ENCODE data around the gene CNIH4. TPM values are rescaled to one million over a fixed set of nuclear protein-coding genes. Genes with fewer than 3 reads are reported as not detected.

CNIH4 gene
- total and polyA plus RNA-seq, 10 of the 15 experiments (the other 5 are each of a cell fraction or from before 2014, with no cell fraction given): 23.2 to 173 (median 51.4) TPM

DNA sequence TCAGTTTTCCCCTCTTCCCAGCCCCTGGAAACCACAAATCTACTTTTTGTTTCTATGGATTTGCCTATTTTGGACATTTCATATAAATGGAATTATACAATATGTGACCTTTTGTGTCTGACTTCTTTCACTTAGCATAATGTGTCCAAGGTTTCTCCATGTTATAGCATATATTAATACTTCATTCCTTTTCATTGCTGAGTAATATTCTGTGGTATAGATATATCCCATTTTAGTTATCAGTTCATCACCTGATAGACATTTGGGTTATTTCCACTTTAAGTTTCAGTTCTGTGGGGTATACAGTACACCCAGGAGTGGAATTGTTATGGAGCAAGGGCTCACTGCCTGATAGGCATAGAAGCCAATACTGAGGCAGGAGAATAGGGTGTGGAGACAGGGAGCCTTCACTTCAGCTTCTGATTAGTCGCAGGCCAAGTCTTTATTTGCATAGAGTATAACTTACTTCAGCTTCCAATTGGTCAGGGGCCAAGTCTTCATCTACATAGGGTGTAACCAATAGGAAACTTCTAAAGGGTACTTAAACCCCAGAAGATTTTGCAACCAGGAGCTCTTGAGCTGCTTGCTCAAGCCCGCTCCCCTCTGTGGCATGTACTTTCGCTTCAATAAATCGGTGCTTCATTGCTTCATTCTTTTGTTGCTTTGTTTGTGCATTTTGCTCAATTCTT is 18.4 kb upstream of the CNIH4 start:
- Histone ChIP-seq H3K4me1 (ENCODE audit: control insufficient read depth, insufficient read depth, low read length) (peaks cover 4% of the 10 kb centered on the region), H2AFZ (ENCODE audit: control insufficient read depth, low read depth, low read length) (no peak overlapping the region), H3K9me3 (replicated peaks; ENCODE audit: control insufficient read depth, insufficient read depth, low read length) (peaks cover 2% of the 10 kb centered on the region; the same call in 1 of the 3 replicates), H3K4me2 (ENCODE audit: control insufficient read depth, insufficient read depth) (no peak overlapping the region), H3K27me3 (replicated peaks in 1 of 2; ENCODE audit: control insufficient read depth in 2 of 2, insufficient read depth in 2 of 2, low read length in 1 of 2) (no peaks in the 10 kb centered on the region), H3K4me3 (no peak overlapping the region), H3K9ac (ENCODE audit: control insufficient read depth, insufficient read depth, low read length) (no peak overlapping the region), H4K20me1 (ENCODE audit: control insufficient read depth, insufficient read depth) (no peaks in the 10 kb centered on the region), H3K36me3 (ENCODE audit: control insufficient read depth in 2 of 2, insufficient read depth in 2 of 2, low read length in 1 of 2) (no peaks in the 10 kb centered on the region), H3K79me2 (ENCODE audit: control insufficient read depth, insufficient read depth, low read length) (no peaks in the 10 kb centered on the region), H3K27ac (ENCODE audit: control insufficient read depth, insufficient read depth) (no peak overlapping the region)
- SMC1A ChIA-PET (ENCODE audit: uncharacterized antibody, unreplicated experiment): interaction anchor here (1.1 kb wide), 3 partner anchors 13 to 120 kb away, joined by 3 to 5 read pairs (median 4); no protein-coding TSS in a partner anchor
- FAIRE-seq: no peak
- 100% methylated on average over 4 of the region's 4 CpGs for WGBS (ENCODE audit: insufficient coverage, insufficient replicate concordance, low lambda C conversion rate, missing lambda C conversion rate)
- ATAC-seq: no peak
- RAD21 ChIA-PET (ENCODE audit: unreplicated experiment): no interaction called here
- POLR2A ChIA-PET: interaction anchor here (0.6 kb wide), 1 partner anchor 10 kb away, joined by 3 read pairs; no protein-coding TSS in a partner anchor
- intact Hi-C loops (cut with micrococcal nuclease; ENCODE audit: unreplicated experiment): no loop called here
- no peak for DNase-seq (ENCODE audit: low read depth, low spot score)
- CTCF ChIA-PET: interaction anchor here (1.2 kb wide), 1 partner anchor 16 kb away, joined by 3 read pairs; no protein-coding TSS in a partner anchor
- in situ Hi-C loops (cut with MboI): loop anchor here (10.0 to 25.0 kb wide), 3 partner anchors 526 to 1201 kb away; partner anchors contain the start of gene TLR5
- BruUV-seq (replicated peaks): no TSS peak
- TF ChIP-seq STAT3 (IDR thresholded peaks at IDR 0.05; ENCODE audit: low read depth, low read length) (no peak), SRF (IDR thresholded peaks at IDR 0.05; ENCODE audit: low read depth in 2 of 2, low read length in 2 of 2) (no peak), EZH2 (IDR thresholded peaks at IDR 0.05; ENCODE audit: borderline replicate concordance, control insufficient read depth, low read depth, low read length) (no peak), POU2F2 (IDR thresholded peaks at IDR 0.05; ENCODE audit: borderline replicate concordance, low read depth, low read length) (no peak), MTA2 (IDR thresholded peaks at IDR 0.05; ENCODE audit: low read depth) (no peak), RFX5 (IDR thresholded peaks at IDR 0.05; ENCODE audit: low read depth, low read length) (no peak), NR2C1 (IDR thresholded peaks at IDR 0.05) (no peak), CBX5 (IDR thresholded peaks at IDR 0.05; ENCODE audit: low read depth) (no peak), EGR1 (IDR thresholded peaks at IDR 0.05; ENCODE audit: borderline replicate concordance in 1 of 2, low read depth in 2 of 2, low read length in 2 of 2) (no peak)
- TF ChIP-seq, protein P1, sequence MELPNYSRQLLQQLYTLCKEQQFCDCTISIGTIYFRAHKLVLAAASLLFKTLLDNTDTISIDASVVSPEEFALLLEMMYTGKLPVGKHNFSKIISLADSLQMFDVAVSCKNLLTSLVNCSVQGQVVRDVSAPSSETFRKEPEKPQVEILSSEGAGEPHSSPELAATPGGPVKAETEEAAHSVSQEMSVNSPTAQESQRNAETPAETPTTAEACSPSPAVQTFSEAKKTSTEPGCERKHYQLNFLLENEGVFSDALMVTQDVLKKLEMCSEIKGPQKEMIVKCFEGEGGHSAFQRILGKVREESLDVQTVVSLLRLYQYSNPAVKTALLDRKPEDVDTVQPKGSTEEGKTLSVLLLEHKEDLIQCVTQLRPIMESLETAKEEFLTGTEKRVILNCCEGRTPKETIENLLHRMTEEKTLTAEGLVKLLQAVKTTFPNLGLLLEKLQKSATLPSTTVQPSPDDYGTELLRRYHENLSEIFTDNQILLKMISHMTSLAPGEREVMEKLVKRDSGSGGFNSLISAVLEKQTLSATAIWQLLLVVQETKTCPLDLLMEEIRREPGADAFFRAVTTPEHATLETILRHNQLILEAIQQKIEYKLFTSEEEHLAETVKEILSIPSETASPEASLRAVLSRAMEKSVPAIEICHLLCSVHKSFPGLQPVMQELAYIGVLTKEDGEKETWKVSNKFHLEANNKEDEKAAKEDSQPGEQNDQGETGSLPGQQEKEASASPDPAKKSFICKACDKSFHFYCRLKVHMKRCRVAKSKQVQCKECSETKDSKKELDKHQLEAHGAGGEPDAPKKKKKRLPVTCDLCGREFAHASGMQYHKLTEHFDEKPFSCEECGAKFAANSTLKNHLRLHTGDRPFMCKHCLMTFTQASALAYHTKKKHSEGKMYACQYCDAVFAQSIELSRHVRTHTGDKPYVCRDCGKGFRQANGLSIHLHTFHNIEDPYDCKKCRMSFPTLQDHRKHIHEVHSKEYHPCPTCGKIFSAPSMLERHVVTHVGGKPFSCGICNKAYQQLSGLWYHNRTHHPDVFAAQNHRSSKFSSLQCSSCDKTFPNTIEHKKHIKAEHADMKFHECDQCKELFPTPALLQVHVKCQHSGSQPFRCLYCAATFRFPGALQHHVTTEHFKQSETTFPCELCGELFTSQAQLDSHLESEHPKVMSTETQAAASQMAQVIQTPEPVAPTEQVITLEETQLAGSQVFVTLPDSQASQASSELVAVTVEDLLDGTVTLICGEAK (IDR thresholded peaks at IDR 0.05; ENCODE audit: borderline replicate concordance): no peak
- TF ChIP-seq, protein P2, sequence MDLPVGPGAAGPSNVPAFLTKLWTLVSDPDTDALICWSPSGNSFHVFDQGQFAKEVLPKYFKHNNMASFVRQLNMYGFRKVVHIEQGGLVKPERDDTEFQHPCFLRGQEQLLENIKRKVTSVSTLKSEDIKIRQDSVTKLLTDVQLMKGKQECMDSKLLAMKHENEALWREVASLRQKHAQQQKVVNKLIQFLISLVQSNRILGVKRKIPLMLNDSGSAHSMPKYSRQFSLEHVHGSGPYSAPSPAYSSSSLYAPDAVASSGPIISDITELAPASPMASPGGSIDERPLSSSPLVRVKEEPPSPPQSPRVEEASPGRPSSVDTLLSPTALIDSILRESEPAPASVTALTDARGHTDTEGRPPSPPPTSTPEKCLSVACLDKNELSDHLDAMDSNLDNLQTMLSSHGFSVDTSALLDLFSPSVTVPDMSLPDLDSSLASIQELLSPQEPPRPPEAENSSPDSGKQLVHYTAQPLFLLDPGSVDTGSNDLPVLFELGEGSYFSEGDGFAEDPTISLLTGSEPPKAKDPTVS (IDR thresholded peaks at IDR 0.05; ENCODE audit: low read depth, low read length): no peak
- TF ChIP-seq, protein P3, sequence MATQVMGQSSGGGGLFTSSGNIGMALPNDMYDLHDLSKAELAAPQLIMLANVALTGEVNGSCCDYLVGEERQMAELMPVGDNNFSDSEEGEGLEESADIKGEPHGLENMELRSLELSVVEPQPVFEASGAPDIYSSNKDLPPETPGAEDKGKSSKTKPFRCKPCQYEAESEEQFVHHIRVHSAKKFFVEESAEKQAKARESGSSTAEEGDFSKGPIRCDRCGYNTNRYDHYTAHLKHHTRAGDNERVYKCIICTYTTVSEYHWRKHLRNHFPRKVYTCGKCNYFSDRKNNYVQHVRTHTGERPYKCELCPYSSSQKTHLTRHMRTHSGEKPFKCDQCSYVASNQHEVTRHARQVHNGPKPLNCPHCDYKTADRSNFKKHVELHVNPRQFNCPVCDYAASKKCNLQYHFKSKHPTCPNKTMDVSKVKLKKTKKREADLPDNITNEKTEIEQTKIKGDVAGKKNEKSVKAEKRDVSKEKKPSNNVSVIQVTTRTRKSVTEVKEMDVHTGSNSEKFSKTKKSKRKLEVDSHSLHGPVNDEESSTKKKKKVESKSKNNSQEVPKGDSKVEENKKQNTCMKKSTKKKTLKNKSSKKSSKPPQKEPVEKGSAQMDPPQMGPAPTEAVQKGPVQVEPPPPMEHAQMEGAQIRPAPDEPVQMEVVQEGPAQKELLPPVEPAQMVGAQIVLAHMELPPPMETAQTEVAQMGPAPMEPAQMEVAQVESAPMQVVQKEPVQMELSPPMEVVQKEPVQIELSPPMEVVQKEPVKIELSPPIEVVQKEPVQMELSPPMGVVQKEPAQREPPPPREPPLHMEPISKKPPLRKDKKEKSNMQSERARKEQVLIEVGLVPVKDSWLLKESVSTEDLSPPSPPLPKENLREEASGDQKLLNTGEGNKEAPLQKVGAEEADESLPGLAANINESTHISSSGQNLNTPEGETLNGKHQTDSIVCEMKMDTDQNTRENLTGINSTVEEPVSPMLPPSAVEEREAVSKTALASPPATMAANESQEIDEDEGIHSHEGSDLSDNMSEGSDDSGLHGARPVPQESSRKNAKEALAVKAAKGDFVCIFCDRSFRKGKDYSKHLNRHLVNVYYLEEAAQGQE (IDR thresholded peaks at IDR 0.05; ENCODE audit: low read depth, low read length): no peak
